Measurements from ENCODE around the gene ABCB8. TPM values are rescaled to one million over a fixed set of nuclear protein-coding genes. Genes with fewer than 3 reads are reported as not detected.
A peak's percentile ranks its signal among the peaks of the same experiment; 100 is the strongest.

ABCB8 gene
- total and polyA plus RNA-seq, 9 of the 15 experiments (the other 6 are each of a cell fraction or from before 2014, with no cell fraction given): 7.6 to 106 (median 36.3) TPM

DNA sequence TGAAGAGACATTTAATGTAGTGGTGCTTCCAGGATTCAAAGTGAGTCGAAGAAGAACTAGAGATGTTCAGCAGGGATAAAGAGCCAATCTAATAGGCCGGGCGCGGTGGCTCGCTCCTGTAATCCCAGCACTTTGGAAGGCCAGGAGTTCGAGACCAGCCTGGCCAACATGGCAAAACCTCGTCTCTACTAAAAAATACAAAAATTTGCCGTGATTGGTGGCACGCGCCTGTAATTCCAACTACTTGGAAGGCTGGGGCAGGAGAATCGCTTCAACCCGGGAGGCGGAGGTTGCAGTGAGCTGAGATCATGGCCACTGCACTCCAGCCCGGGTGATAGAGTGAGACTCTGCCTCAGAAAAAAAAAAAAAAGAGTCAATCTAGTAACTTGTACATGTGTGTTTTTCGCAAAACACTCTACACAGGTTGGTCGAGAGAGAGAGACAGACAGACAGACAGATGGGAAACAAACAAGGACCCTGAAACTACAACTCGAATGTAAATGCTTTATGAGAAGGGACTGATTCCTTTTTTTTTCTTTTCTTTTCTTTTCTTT is 775 bp downstream of the ABCB8 start (continued):
- TF ChIP-seq, protein P1, sequence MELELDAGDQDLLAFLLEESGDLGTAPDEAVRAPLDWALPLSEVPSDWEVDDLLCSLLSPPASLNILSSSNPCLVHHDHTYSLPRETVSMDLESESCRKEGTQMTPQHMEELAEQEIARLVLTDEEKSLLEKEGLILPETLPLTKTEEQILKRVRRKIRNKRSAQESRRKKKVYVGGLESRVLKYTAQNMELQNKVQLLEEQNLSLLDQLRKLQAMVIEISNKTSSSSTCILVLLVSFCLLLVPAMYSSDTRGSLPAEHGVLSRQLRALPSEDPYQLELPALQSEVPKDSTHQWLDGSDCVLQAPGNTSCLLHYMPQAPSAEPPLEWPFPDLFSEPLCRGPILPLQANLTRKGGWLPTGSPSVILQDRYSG (tag; conservative IDR thresholded peaks at IDR 0.05; ENCODE audit: low read depth): no peak
- 0 out of 2 replicates have a peak, but pooled peaks have one; percentile 4 for TF ChIP-seq ZNF24 (IDR thresholded peaks at IDR 0.05)
- TF ChIP-seq ZNF764 (CRISPR knock-in tag; IDR thresholded peaks at IDR 0.05; ENCODE audit: low read depth): peak; percentile 14; the same call in 1 of the 2 replicates
- no peak for TF ChIP-seq BHLHE40 (IDR thresholded peaks at IDR 0.05; ENCODE audit: low read length)
- TF ChIP-seq KDM5B (IDR thresholded peaks at IDR 0.05; ENCODE audit: insufficient replicate concordance, low read depth, low read length): peak; percentile 24
- TF ChIP-seq CBFA2T3 (IDR thresholded peaks at IDR 0.05): no peak
- peak; percentile 32; the same call in 1 of the 2 replicates for TF ChIP-seq SMARCA5 (IDR thresholded peaks at IDR 0.05)
- TF ChIP-seq ARID1B (IDR thresholded peaks at IDR 0.05): peak; percentile 15; the same call in 1 of the 2 replicates
- TF ChIP-seq ZNF197 (CRISPR knock-in tag; IDR thresholded peaks at IDR 0.05; ENCODE audit: low read depth): 0 out of 2 replicates have a peak, but pooled peaks have one; percentile 16
- peak; percentile 81; the same call in 1 of the 2 replicates for TF ChIP-seq HEY1 (CRISPR knock-in tag; IDR thresholded peaks at IDR 0.05; ENCODE audit: borderline replicate concordance)
- no peak for TF ChIP-seq ZFP36 (IDR thresholded peaks at IDR 0.05; ENCODE audit: low read depth, low read length, partially characterized antibody)
- TF ChIP-seq, protein P2, sequence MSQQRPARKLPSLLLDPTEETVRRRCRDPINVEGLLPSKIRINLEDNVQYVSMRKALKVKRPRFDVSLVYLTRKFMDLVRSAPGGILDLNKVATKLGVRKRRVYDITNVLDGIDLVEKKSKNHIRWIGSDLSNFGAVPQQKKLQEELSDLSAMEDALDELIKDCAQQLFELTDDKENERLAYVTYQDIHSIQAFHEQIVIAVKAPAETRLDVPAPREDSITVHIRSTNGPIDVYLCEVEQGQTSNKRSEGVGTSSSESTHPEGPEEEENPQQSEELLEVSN (IDR thresholded peaks at IDR 0.05; ENCODE audit: borderline replicate concordance in 1 of 2, extremely low read depth in 1 of 2, insufficient read depth in 1 of 2, insufficient read length in 1 of 2, low read depth in 1 of 2, low read length in 1 of 2, poor library complexity in 1 of 2, severe bottlenecking in 1 of 2): no peak
- peak; percentile 81; the same call in 1 of the 2 replicates for TF ChIP-seq EP400 (IDR thresholded peaks at IDR 0.05)

All from K562 (cell line).